Measurements from ENCODE around the gene PIP4P1. TPM values are rescaled to one million over a fixed set of nuclear protein-coding genes. Genes with fewer than 3 reads are reported as not detected.

Gene PIP4P1
- total and polyA plus RNA-seq, 10 of the 15 experiments (the other 5 are each of a cell fraction or from before 2014, with no cell fraction given): 19.1 to 47.4 (median 39.7) TPM

- peaks cover 7% of the 10 kb centered on the region; the same call in 1 of the 2 replicates for H3K4me1 ChIP-seq (ENCODE audit: control insufficient read depth, insufficient read depth, low read length)
- intact Hi-C loops (cut with micrococcal nuclease; ENCODE audit: unreplicated experiment): no loop called here
- CTCF ChIA-PET: interaction anchor here (0.8 to 1.2 kb wide), 7 partner anchors 11 to 215 kb away, joined by 3 to 6 read pairs (median 3); partner anchors contain the start of gene PIP4P1
- WGBS (ENCODE audit: insufficient coverage, insufficient replicate concordance, low lambda C conversion rate, missing lambda C conversion rate): 98% methylated on average over 2 of the region's 2 CpGs
- no peaks in the 10 kb centered on the region for H3K27me3 ChIP-seq (replicated peaks in 1 of 2; ENCODE audit: control insufficient read depth in 2 of 2, insufficient read depth in 2 of 2, low read length in 1 of 2)
- SMC1A ChIA-PET (ENCODE audit: uncharacterized antibody, unreplicated experiment): interaction anchor here (1.0 to 4.7 kb wide), 5 partner anchors 9 to 57 kb away, joined by 3 to 36 read pairs (median 6); partner anchors contain the start of gene APEX1
- no peaks in the 10 kb centered on the region for H4K20me1 ChIP-seq (ENCODE audit: control insufficient read depth, insufficient read depth)
- no peaks in the 10 kb centered on the region for H3K9me3 ChIP-seq (replicated peaks; ENCODE audit: control insufficient read depth, insufficient read depth, low read length)
- RAD21 ChIA-PET (ENCODE audit: unreplicated experiment): interaction anchor here (0.6 to 1.5 kb wide), 2 partner anchors 15 to 217 kb away, joined by 3 read pairs; no protein-coding TSS in a partner anchor
- in situ Hi-C loops (cut with MboI): no loop called here
- H2AFZ ChIP-seq (ENCODE audit: control insufficient read depth, low read depth, low read length): no peak overlapping the region
- H3K27ac ChIP-seq (ENCODE audit: control insufficient read depth, insufficient read depth): no peak overlapping the region
- TF ChIP-seq PKNOX1 (IDR thresholded peaks at IDR 0.05) (no peak), BCLAF1 (IDR thresholded peaks at IDR 0.05) (no peak), CHD1 (IDR thresholded peaks at IDR 0.05; ENCODE audit: low read depth, low read length) (no peak), EGR1 (IDR thresholded peaks at IDR 0.05; ENCODE audit: borderline replicate concordance in 1 of 2, low read depth in 2 of 2, low read length in 2 of 2) (no peak), RELB (IDR thresholded peaks at IDR 0.05; ENCODE audit: low read depth) (no peak), EED (IDR thresholded peaks at IDR 0.05; ENCODE audit: low read depth) (no peak)
- FAIRE-seq (no peak), ATAC-seq (no peak), DNase-seq (ENCODE audit: low read depth, low spot score) (no peak)
- H3K36me3 ChIP-seq (ENCODE audit: control insufficient read depth in 2 of 2, insufficient read depth in 2 of 2, low read length in 1 of 2): peaks cover 15 to 40% of the 10 kb centered on the region in 2 experiments
- no TSS peak for BruUV-seq (replicated peaks)
- no peak overlapping the region for H3K9ac ChIP-seq (ENCODE audit: control insufficient read depth, insufficient read depth, low read length)
- POLR2A ChIA-PET: interaction anchor here (1.3 kb wide), 1 partner anchor 11 kb away, joined by 4 read pairs; the partner anchor contains the start of gene PIP4P1
- no peak overlapping the region for H3K4me3 ChIP-seq
- peaks cover 31% of the 10 kb centered on the region for H3K79me2 ChIP-seq (ENCODE audit: control insufficient read depth, insufficient read depth, low read length)
- no peak overlapping the region for H3K4me2 ChIP-seq (ENCODE audit: control insufficient read depth, insufficient read depth)
Measured at GRCh38 chr14:20472536-20473169, 11.4 kb upstream of the PIP4P1 start.
